ENCODE data around the gene BTK.

Gene BTK

GRCh38 chrX:101427954-101428353 lies 42.0 kb upstream of the BTK start:
- H3K27ac ChIP-seq (ENCODE audit: low read depth, low read length), result no peak overlapping the region
- H4K20me1 ChIP-seq (ENCODE audit: low read depth, low read length), result no peaks in the 10 kb centered on the region
- no peak overlapping the region for H2AFZ ChIP-seq (ENCODE audit: low read depth, low read length, severe bottlenecking)
- no peaks in the 10 kb centered on the region for H3K9me3 ChIP-seq (ENCODE audit: insufficient read depth, low read length)
- H3K36me3 ChIP-seq (ENCODE audit: low read length), result no peaks in the 10 kb centered on the region
- TF ChIP-seq EZH2phosphoT487 (conservative IDR thresholded peaks at IDR 0.05; ENCODE audit: low read length), result no peak
- H3F3A ChIP-seq (ENCODE audit: insufficient read depth), result no peaks in the 10 kb centered on the region
- no peaks in the 10 kb centered on the region for H3K27me3 ChIP-seq (ENCODE audit: low read length)
- H3K79me2 ChIP-seq (ENCODE audit: insufficient read depth, low read length), result no peaks in the 10 kb centered on the region
- no peak overlapping the region for H3K4me3 ChIP-seq (ENCODE audit: insufficient read depth, low read length, poor library complexity, severe bottlenecking)
- H3K4me2 ChIP-seq (ENCODE audit: low read depth, low read length, poor library complexity, severe bottlenecking), result no peak overlapping the region
- no peaks in the 10 kb centered on the region for H3K9me2 ChIP-seq (replicated peaks; ENCODE audit: insufficient read depth, low read length)
- no peak overlapping the region for H3K9ac ChIP-seq (ENCODE audit: low read length)

DNA sequence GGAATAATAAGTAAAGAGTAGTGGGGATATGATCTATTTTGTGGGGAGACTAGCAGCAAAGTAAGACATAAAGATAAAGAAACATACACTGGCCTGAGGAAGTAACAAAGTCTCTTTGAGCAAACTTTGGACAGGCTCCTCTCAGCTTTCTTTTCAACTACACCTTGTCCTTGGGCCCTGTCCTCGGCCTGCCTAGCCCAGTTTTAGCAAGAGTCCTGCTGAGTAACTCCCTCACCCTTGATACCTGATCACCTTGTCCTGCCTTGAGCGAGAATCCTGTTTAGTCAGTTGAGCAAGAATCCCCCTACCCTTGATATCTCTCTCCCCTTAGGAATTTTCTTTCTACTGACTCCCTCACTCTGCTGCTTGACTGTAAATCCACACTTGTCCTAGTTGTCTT lies 33.5 kb upstream of the BTK start:
- Histone ChIP-seq H3K9ac (ENCODE audit: low read length) (no peak overlapping the region), H3K4me2 (ENCODE audit: low read depth, low read length, poor library complexity, severe bottlenecking) (no peak overlapping the region), H3K4me3 (ENCODE audit: insufficient read depth, low read length, poor library complexity, severe bottlenecking) (no peak overlapping the region), H3F3A (ENCODE audit: insufficient read depth) (no peaks in the 10 kb centered on the region), H3K36me3 (ENCODE audit: low read length) (no peaks in the 10 kb centered on the region), H3K79me2 (ENCODE audit: insufficient read depth, low read length) (no peaks in the 10 kb centered on the region), H3K9me2 (replicated peaks; ENCODE audit: insufficient read depth, low read length) (no peaks in the 10 kb centered on the region), H3K27me3 (ENCODE audit: low read length) (no peaks in the 10 kb centered on the region), H2AFZ (ENCODE audit: low read depth, low read length, severe bottlenecking) (no peak overlapping the region), H4K20me1 (ENCODE audit: low read depth, low read length) (no peaks in the 10 kb centered on the region), H3K27ac (ENCODE audit: low read depth, low read length) (no peak overlapping the region), H3K9me3 (ENCODE audit: insufficient read depth, low read length) (no peaks in the 10 kb centered on the region)
- no peak for TF ChIP-seq EZH2phosphoT487 (conservative IDR thresholded peaks at IDR 0.05; ENCODE audit: low read length)
- TF ChIP-seq CTCF (IDR thresholded peaks at IDR 0.05; ENCODE audit: insufficient read depth, low read length, poor library complexity, severe bottlenecking), result no peak

DNA sequence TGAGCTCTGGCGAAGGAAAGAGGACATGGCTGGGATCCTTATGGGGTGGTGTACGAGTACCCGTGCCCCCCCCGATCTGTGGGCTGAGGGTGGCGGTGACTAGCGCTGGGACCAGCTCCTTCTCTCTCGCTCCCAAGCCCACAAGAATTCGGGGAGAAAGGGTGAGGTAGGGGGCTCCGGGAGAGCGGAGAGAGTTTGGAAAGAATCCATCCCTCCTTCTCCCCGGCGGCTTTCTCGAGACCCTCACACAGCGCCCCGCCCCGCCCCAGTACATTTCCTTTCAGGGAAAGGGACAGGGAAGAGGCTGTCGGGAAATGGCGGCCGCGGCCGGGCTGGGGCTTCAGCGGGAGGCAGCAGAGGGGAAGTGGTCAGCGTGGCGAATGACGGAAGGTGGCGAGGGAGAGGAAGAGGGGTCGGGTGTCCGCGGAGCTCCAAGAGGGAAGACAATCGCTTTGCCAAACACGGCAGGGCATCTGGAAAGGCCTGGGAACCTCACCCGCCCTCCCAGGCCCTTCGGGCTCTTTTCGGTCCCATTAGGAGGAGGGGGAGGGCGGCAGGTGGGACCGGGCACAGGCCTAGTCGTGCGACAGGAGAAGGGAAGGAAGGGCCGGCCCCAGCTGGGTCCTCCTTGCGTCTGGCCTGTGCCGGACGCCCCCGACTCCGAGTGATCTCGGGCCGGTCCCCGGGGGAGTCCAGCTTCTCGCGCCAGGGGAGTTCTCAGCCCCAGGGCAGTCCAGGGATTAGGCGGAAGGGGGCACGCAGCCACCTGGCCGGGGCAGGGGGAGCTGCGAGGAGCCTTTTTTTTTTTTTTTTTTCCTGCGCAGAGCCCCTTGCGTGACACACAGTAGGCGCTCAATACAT lies 32.2 kb upstream of the BTK start:
- Histone ChIP-seq H3K27ac (ENCODE audit: low read depth, low read length) (no peak overlapping the region), H3K4me2 (ENCODE audit: low read depth, low read length, poor library complexity, severe bottlenecking) (no peak overlapping the region), H3F3A (ENCODE audit: insufficient read depth) (no peaks in the 10 kb centered on the region; the same call in 1 of the 2 replicates), H3K9ac (ENCODE audit: low read length) (no peak overlapping the region), H3K27me3 (ENCODE audit: low read length) (no peaks in the 10 kb centered on the region), H3K9me2 (replicated peaks; ENCODE audit: insufficient read depth, low read length) (no peaks in the 10 kb centered on the region), H3K36me3 (ENCODE audit: low read length) (no peaks in the 10 kb centered on the region), H3K79me2 (ENCODE audit: insufficient read depth, low read length) (no peaks in the 10 kb centered on the region), H4K20me1 (ENCODE audit: low read depth, low read length) (no peaks in the 10 kb centered on the region), H3K4me3 (ENCODE audit: insufficient read depth, low read length, poor library complexity, severe bottlenecking) (no peak overlapping the region), H3K9me3 (ENCODE audit: insufficient read depth, low read length) (no peaks in the 10 kb centered on the region), H2AFZ (ENCODE audit: low read depth, low read length, severe bottlenecking) (no peak overlapping the region)
- no peak for TF ChIP-seq EZH2phosphoT487 (conservative IDR thresholded peaks at IDR 0.05; ENCODE audit: low read length)
- TF ChIP-seq CTCF (IDR thresholded peaks at IDR 0.05; ENCODE audit: insufficient read depth, low read length, poor library complexity, severe bottlenecking), result no peak

GRCh38 chrX:101417190-101417589 lies 31.2 kb upstream of the BTK start:
- Histone ChIP-seq H2AFZ (ENCODE audit: low read depth, low read length, severe bottlenecking) (no peak overlapping the region), H3K27ac (ENCODE audit: low read depth, low read length) (no peak overlapping the region), H4K20me1 (ENCODE audit: low read depth, low read length) (no peaks in the 10 kb centered on the region), H3K79me2 (ENCODE audit: insufficient read depth, low read length) (peaks cover 4% of the 10 kb centered on the region; the same call in 1 of the 2 replicates), H3K36me3 (ENCODE audit: low read length) (no peaks in the 10 kb centered on the region), H3K9me2 (replicated peaks; ENCODE audit: insufficient read depth, low read length) (no peaks in the 10 kb centered on the region), H3K9me3 (ENCODE audit: insufficient read depth, low read length) (no peaks in the 10 kb centered on the region), H3K9ac (ENCODE audit: low read length) (no peak overlapping the region), H3K4me3 (ENCODE audit: insufficient read depth, low read length, poor library complexity, severe bottlenecking) (no peak overlapping the region), H3F3A (ENCODE audit: insufficient read depth) (no peaks in the 10 kb centered on the region; the same call in 1 of the 2 replicates), H3K27me3 (ENCODE audit: low read length) (no peaks in the 10 kb centered on the region), H3K4me2 (ENCODE audit: low read depth, low read length, poor library complexity, severe bottlenecking) (no peak overlapping the region)
- TF ChIP-seq EZH2phosphoT487 (conservative IDR thresholded peaks at IDR 0.05; ENCODE audit: low read length), result no peak
- TF ChIP-seq CTCF (IDR thresholded peaks at IDR 0.05; ENCODE audit: insufficient read depth, low read length, poor library complexity, severe bottlenecking), result no peak

All from SU-DHL-6 (cell line).